Measurements from ENCODE around the gene DCLK2.

The DCLK2 gene

GRCh38 chr4:150136481-150136880, 58.2 kb downstream of the DCLK2 start:
- Histone ChIP-seq H3K4ac (ENCODE audit: low read depth, low read length) (no peak overlapping the region), H3K79me1 (ENCODE audit: low read length) (no peaks in the 10 kb centered on the region), H2BK15ac (replicated peaks; ENCODE audit: low read depth) (no peak overlapping the region), H3K4me2 (ENCODE audit: low read length) (no peak overlapping the region), H2AK5ac (ENCODE audit: low read length) (no peak overlapping the region), H4K8ac (ENCODE audit: low read depth, low read length) (no peak overlapping the region), H3K27ac (ENCODE audit: low read depth, low read length) (no peak overlapping the region), H3K79me2 (ENCODE audit: control insufficient read depth, insufficient read depth, low read length) (no peaks in the 10 kb centered on the region), H2BK5ac (ENCODE audit: low read length) (no peak overlapping the region), H3K18ac (ENCODE audit: low read length) (no peak overlapping the region), H3K4me1 (ENCODE audit: control insufficient read depth, low read depth, low read length) (no peaks in the 10 kb centered on the region), H3K9ac (ENCODE audit: low read length) (no peak overlapping the region), H3K56ac (ENCODE audit: low read length) (no peak overlapping the region), H2BK120ac (ENCODE audit: low read depth, low read length) (no peak overlapping the region), H3K27me3 (ENCODE audit: insufficient read depth, low read length, poor library complexity) (no peaks in the 10 kb centered on the region), H4K5ac (ENCODE audit: low read length) (no peak overlapping the region), H3K23ac (ENCODE audit: low read length) (no peak overlapping the region), H3K36me3 (ENCODE audit: control insufficient read depth, insufficient read depth, low read length) (no peaks in the 10 kb centered on the region), H3K4me3 (ENCODE audit: low read length) (no peak overlapping the region)
- DNase-seq = no peak

GRCh38 chr4:150139297-150139865, 61.1 kb downstream of the DCLK2 start:
- Histone ChIP-seq H3K9ac (ENCODE audit: low read length) (no peak overlapping the region), H2AK5ac (ENCODE audit: low read length) (no peak overlapping the region), H3K4me3 (ENCODE audit: low read length) (no peak overlapping the region), H3K4me1 (ENCODE audit: control insufficient read depth, low read depth, low read length) (no peaks in the 10 kb centered on the region), H3K27ac (ENCODE audit: low read depth, low read length) (no peak overlapping the region), H3K23ac (ENCODE audit: low read length) (no peak overlapping the region), H3K79me1 (ENCODE audit: low read length) (no peaks in the 10 kb centered on the region), H3K56ac (ENCODE audit: low read length) (no peak overlapping the region), H3K4me2 (ENCODE audit: low read length) (no peak overlapping the region), H4K5ac (ENCODE audit: low read length) (no peak overlapping the region), H3K18ac (ENCODE audit: low read length) (no peak overlapping the region), H3K4ac (ENCODE audit: low read depth, low read length) (no peak overlapping the region), H3K79me2 (ENCODE audit: control insufficient read depth, insufficient read depth, low read length) (no peaks in the 10 kb centered on the region), H2BK5ac (ENCODE audit: low read length) (no peak overlapping the region), H4K8ac (ENCODE audit: low read depth, low read length) (no peak overlapping the region), H3K27me3 (ENCODE audit: insufficient read depth, low read length, poor library complexity) (no peaks in the 10 kb centered on the region), H2BK120ac (ENCODE audit: low read depth, low read length) (no peak overlapping the region), H2BK15ac (replicated peaks; ENCODE audit: low read depth) (no peak overlapping the region), H3K36me3 (ENCODE audit: control insufficient read depth, insufficient read depth, low read length) (no peaks in the 10 kb centered on the region)
- WGBS (ENCODE audit: extremely low coverage, insufficient coverage, low lambda C conversion rate) = no CpG with 5 or more reads among the region's 4 CpGs
- DNase-seq = no peak

DNA sequence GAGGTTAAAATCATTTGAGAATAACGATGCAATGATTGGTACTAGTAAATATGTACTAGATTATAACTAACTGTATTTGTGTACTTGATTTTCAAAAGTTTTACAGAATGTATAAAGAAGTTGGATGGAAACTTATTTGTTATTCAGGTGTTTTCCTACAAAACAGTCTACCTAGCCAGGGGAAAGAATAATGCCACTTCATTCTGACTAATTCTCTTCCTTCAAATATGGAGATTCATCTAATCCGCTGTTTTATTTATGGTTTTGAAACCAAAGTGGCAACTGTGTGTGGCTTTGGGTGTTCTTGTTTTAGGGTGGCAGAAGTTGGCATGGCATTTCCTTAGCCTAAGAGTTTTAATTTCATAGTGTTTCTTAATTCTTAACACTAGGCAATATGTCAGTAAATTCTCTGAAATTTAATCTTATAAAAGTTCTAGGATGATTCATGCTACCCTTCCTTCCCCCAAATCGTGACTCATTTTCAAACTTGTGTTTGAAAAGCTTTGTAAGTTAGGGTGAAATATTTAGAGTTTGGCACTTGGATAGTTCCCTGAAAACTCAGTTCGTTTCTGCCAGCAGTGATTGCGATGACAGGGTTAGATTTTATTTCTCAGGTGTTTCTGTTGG, 62.6 kb downstream of the DCLK2 start:
- no peak overlapping the region for H3K23ac ChIP-seq (ENCODE audit: low read length)
- no peak overlapping the region for H3K4me3 ChIP-seq (ENCODE audit: low read length)
- H2BK120ac ChIP-seq (ENCODE audit: low read depth, low read length) = no peak overlapping the region
- no peak overlapping the region for H3K4me2 ChIP-seq (ENCODE audit: low read length)
- H3K56ac ChIP-seq (ENCODE audit: low read length) = no peak overlapping the region
- H3K27me3 ChIP-seq (ENCODE audit: insufficient read depth, low read length, poor library complexity) = no peaks in the 10 kb centered on the region
- no peak overlapping the region for H3K27ac ChIP-seq (ENCODE audit: low read depth, low read length)
- no peak overlapping the region for H2AK5ac ChIP-seq (ENCODE audit: low read length)
- no peaks in the 10 kb centered on the region for H3K36me3 ChIP-seq (ENCODE audit: control insufficient read depth, insufficient read depth, low read length)
- no peak overlapping the region for H3K18ac ChIP-seq (ENCODE audit: low read length)
- no peaks in the 10 kb centered on the region for H3K4me1 ChIP-seq (ENCODE audit: control insufficient read depth, low read depth, low read length)
- H4K5ac ChIP-seq (ENCODE audit: low read length) = no peak overlapping the region
- no peaks in the 10 kb centered on the region for H3K79me1 ChIP-seq (ENCODE audit: low read length)
- 100% methylated on average over 1 of the region's 5 CpGs for WGBS (ENCODE audit: extremely low coverage, insufficient coverage, low lambda C conversion rate)
- H4K8ac ChIP-seq (ENCODE audit: low read depth, low read length) = no peak overlapping the region
- no peak overlapping the region for H3K4ac ChIP-seq (ENCODE audit: low read depth, low read length)
- H2BK5ac ChIP-seq (ENCODE audit: low read length) = no peak overlapping the region
- no peak overlapping the region for H3K9ac ChIP-seq (ENCODE audit: low read length)
- DNase-seq = no peak
- no peaks in the 10 kb centered on the region for H3K79me2 ChIP-seq (ENCODE audit: control insufficient read depth, insufficient read depth, low read length)
- H2BK15ac ChIP-seq (replicated peaks; ENCODE audit: low read depth) = no peak overlapping the region

- no peak overlapping the region for H3K56ac ChIP-seq (ENCODE audit: low read length)
- H3K79me2 ChIP-seq (ENCODE audit: control insufficient read depth, insufficient read depth, low read length) = no peaks in the 10 kb centered on the region
- WGBS (ENCODE audit: extremely low coverage, insufficient coverage, low lambda C conversion rate) = no CpG with 5 or more reads among the region's 2 CpGs
- H2AK5ac ChIP-seq (ENCODE audit: low read length) = no peak overlapping the region
- no peak overlapping the region for H2BK5ac ChIP-seq (ENCODE audit: low read length)
- no peaks in the 10 kb centered on the region for H3K36me3 ChIP-seq (ENCODE audit: control insufficient read depth, insufficient read depth, low read length)
- no peak overlapping the region for H4K5ac ChIP-seq (ENCODE audit: low read length)
- no peak overlapping the region for H4K8ac ChIP-seq (ENCODE audit: low read depth, low read length)
- H3K4me1 ChIP-seq (ENCODE audit: control insufficient read depth, low read depth, low read length) = no peaks in the 10 kb centered on the region
- H3K4ac ChIP-seq (ENCODE audit: low read depth, low read length) = no peak overlapping the region
- DNase-seq = no peak
- H2BK15ac ChIP-seq (replicated peaks; ENCODE audit: low read depth) = no peak overlapping the region
- no peaks in the 10 kb centered on the region for H3K27me3 ChIP-seq (ENCODE audit: insufficient read depth, low read length, poor library complexity)
- no peaks in the 10 kb centered on the region for H3K79me1 ChIP-seq (ENCODE audit: low read length)
- H3K27ac ChIP-seq (ENCODE audit: low read depth, low read length) = no peak overlapping the region
- H3K9ac ChIP-seq (ENCODE audit: low read length) = no peak overlapping the region
- H3K18ac ChIP-seq (ENCODE audit: low read length) = no peak overlapping the region
- H3K23ac ChIP-seq (ENCODE audit: low read length) = no peak overlapping the region
- H3K4me3 ChIP-seq (ENCODE audit: low read length) = no peak overlapping the region
- H2BK120ac ChIP-seq (ENCODE audit: low read depth, low read length) = no peak overlapping the region
- H3K4me2 ChIP-seq (ENCODE audit: low read length) = no peak overlapping the region
These were observed 63.5 kb downstream of the DCLK2 start for GRCh38 chr4:150141756-150142155.

- no CpG with 5 or more reads among the region's 1 CpG for WGBS (ENCODE audit: extremely low coverage, insufficient coverage, low lambda C conversion rate)
These were observed 64.6 kb downstream of the DCLK2 start for GRCh38 chr4:150142831-150143230.

More at GRCh38 chr4:150142831-150143230, 64.6 kb downstream of the DCLK2 start:
- no peaks in the 10 kb centered on the region for H3K79me2 ChIP-seq (ENCODE audit: control insufficient read depth, insufficient read depth, low read length)
- no peak overlapping the region for H3K4me3 ChIP-seq (ENCODE audit: low read length)
- no peak overlapping the region for H3K27ac ChIP-seq (ENCODE audit: low read depth, low read length)
- H3K4me2 ChIP-seq (ENCODE audit: low read length) = no peak overlapping the region
- H3K4me1 ChIP-seq (ENCODE audit: control insufficient read depth, low read depth, low read length) = no peaks in the 10 kb centered on the region
- no peak overlapping the region for H2BK15ac ChIP-seq (replicated peaks; ENCODE audit: low read depth)
- H3K56ac ChIP-seq (ENCODE audit: low read length) = no peak overlapping the region
- no peaks in the 10 kb centered on the region for H3K27me3 ChIP-seq (ENCODE audit: insufficient read depth, low read length, poor library complexity)
- H2BK5ac ChIP-seq (ENCODE audit: low read length) = no peak overlapping the region
- no peak overlapping the region for H3K9ac ChIP-seq (ENCODE audit: low read length)
- H3K18ac ChIP-seq (ENCODE audit: low read length) = no peak overlapping the region
- no peak overlapping the region for H3K23ac ChIP-seq (ENCODE audit: low read length)
- H2BK120ac ChIP-seq (ENCODE audit: low read depth, low read length) = no peak overlapping the region
- no peak overlapping the region for H4K5ac ChIP-seq (ENCODE audit: low read length)
- H4K8ac ChIP-seq (ENCODE audit: low read depth, low read length) = no peak overlapping the region
- H3K79me1 ChIP-seq (ENCODE audit: low read length) = no peaks in the 10 kb centered on the region
- H3K4ac ChIP-seq (ENCODE audit: low read depth, low read length) = no peak overlapping the region
- H3K36me3 ChIP-seq (ENCODE audit: control insufficient read depth, insufficient read depth, low read length) = no peaks in the 10 kb centered on the region
- DNase-seq = no peak
- no peak overlapping the region for H2AK5ac ChIP-seq (ENCODE audit: low read length)
